Metanephros (tissue), 1 donor: ENCODE data around the gene BPIFB1. TPM values are rescaled to one million over a fixed set of nuclear protein-coding genes. Genes with fewer than 3 reads are reported as not detected.

Experiments
- total RNA-seq: library from RNA; depleted of rRNA; stranded (reverse); fragments of >200 nt; gene quantifications from one replicate; pipeline ENCODE4 v1.2.3, GENCODE V29; 2014

The BPIFB1 gene
- total RNA-seq: not detected

DNA sequence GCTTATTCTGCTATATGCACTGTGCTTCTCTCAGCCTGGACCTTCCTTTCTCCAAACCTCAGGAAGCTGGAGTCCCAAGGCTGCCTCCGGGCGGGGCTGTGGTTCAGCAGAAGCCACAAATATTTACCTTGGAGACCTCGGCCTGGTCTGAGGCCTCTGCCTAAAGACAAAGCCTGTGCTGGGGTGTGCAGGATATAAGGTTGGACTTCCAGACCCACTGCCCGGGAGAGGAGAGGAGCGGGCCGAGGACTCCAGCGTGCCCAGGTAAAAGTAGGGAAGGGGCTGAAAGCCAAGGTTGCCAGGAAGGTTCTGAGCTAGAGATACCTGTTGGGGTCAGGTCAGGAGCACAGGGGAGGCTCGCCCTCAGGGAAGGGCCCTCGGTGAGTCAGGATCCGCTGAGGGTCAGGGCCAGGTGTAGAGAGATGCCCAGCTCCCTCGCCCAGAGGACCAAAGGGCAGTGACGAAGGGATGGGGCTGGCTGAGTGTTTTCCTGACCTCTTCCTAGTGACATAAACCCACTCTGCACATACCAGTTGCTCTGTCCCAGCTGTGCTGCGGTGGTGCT is at the start of gene BPIFB1:
Gene BPIFB1, plus strand, starts transcription at position 224 of the 565 bp plus-strand sequence. CDS start 2,860 bp downstream, outside the sequence.

DNA sequence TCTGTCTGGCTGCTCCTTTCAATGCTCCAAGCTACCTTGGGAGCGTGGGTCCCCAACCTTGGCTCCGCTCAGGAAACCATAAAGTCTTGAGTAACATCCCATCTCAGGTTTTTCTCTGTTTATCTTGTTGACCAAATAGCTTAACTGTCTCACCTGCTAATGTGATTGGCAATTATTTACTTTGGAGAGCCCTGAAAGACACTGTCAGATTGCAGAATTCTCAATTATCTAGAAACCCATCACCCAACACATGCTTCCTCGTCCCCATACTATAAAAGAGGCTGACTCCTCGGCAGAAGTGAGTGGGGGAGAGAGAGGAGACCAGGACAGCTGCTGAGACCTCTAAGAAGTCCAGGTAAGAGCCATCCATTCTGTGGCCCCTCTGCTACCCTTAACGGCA is 47.3 kb upstream of the BPIFB1 start, which contains the start of gene BPIFA1:
Gene BPIFA1, plus strand, starts transcription at position 301 of the 400 bp plus-strand sequence. CDS start 1,716 bp downstream, outside the sequence.

Other genes starting within 250 kb of the BPIFB1 start
- not detected for gene BPIFB3, start 229.3 kb upstream of the BPIFB1 start, total RNA-seq
- gene BPIFB4, start 203.6 kb upstream of the BPIFB1 start, total RNA-seq: not detected
- not detected for gene BPIFA2, start 115.1 kb upstream of the BPIFB1 start, total RNA-seq
- gene BPIFA3, start 65.9 kb upstream of the BPIFB1 start, total RNA-seq: not detected
- gene BPIFA1, start 47.2 kb upstream of the BPIFB1 start, total RNA-seq: not detected
- 25.5 TPM for gene CDK5RAP1, start 118.3 kb downstream of the BPIFB1 start, total RNA-seq
- 20.9 TPM for gene SNTA1, start 160.5 kb downstream of the BPIFB1 start, total RNA-seq
- 23.0 TPM for gene CBFA2T2, start 206.9 kb downstream of the BPIFB1 start, total RNA-seq